GM21360 (cell line): ENCODE results near the gene GRM7.

Experiments
- ATAC-seq: cut with Tn5 transposase; IDR thresholded peaks from one replicate; pipeline ENCODE4 v1.9.1; 2021; ENCODE audit warnings: mild to moderate bottlenecking, moderate library complexity; ENCODE audit not compliant: unreplicated experiment

Gene GRM7

GRCh38 chr3:7754653-7755441, 893.9 kb downstream of the GRM7 start:
- ATAC-seq: no peak

- ATAC-seq: no peak
Measured at GRCh38 chr3:7759630-7760029, 898.7 kb downstream of the GRM7 start.

- ATAC-seq: no peak
Measured at GRCh38 chr3:7760718-7761117, 899.8 kb downstream of the GRM7 start.

- ATAC-seq: no peak
Measured at GRCh38 chr3:7764115-7764514, 903.2 kb downstream of the GRM7 start.

GRCh38 chr3:7766530-7766929, 905.6 kb downstream of the GRM7 start:
- no peak for ATAC-seq

GRCh38 chr3:7779331-7779730, 918.4 kb downstream of the GRM7 start:
- ATAC-seq: no peak

- ATAC-seq: no peak
Measured at GRCh38 chr3:7781395-7781794, 920.5 kb downstream of the GRM7 start.

GRCh38 chr3:7787871-7788828, 927.2 kb downstream of the GRM7 start:
- no peak for ATAC-seq

- no peak for ATAC-seq
Measured at GRCh38 chr3:7788881-7789280, 928.0 kb downstream of the GRM7 start.

GRCh38 chr3:7789324-7789723, 928.4 kb downstream of the GRM7 start:
- ATAC-seq: no peak

- ATAC-seq: no peak
Measured at GRCh38 chr3:7790141-7790540, 929.2 kb downstream of the GRM7 start.
